HG03064 (cell line): ENCODE data around the gene EYS.
"Not testable (repeated sequence)": the region's sequence is repeated elsewhere in the genome, so short reads cannot be mapped to it uniquely, and the experiment has no call there.

Source experiments
- ATAC-seq: cut with Tn5 transposase; IDR thresholded peaks from one replicate; pipeline ENCODE4 v1.9.1; 2021; ENCODE audit warnings: low read depth; ENCODE audit not compliant: unreplicated experiment

The EYS gene

GRCh38 chr6:63821442-63821841 lies 1885.6 kb downstream of the EYS start:
- no peak for ATAC-seq

- ATAC-seq = no peak
Observed at GRCh38 chr6:63819831-63820230, 1887.2 kb downstream of the EYS start.

- no peak for ATAC-seq
Observed at GRCh38 chr6:63817492-63818050, 1889.5 kb downstream of the EYS start.

GRCh38 chr6:63816982-63817436 lies 1890.0 kb downstream of the EYS start:
- no peak for ATAC-seq

- no peak for ATAC-seq
Observed at GRCh38 chr6:63816401-63816981, 1890.5 kb downstream of the EYS start.

GRCh38 chr6:63814459-63814858 lies 1892.6 kb downstream of the EYS start:
- ATAC-seq = no peak

- no peak for ATAC-seq
Observed at GRCh38 chr6:63813566-63814120, 1893.4 kb downstream of the EYS start.

GRCh38 chr6:63808576-63808975 lies 1898.5 kb downstream of the EYS start:
- no peak for ATAC-seq

- no peak for ATAC-seq
Observed at GRCh38 chr6:63807056-63807455, 1900.0 kb downstream of the EYS start.

GRCh38 chr6:63806573-63806913 lies 1900.5 kb downstream of the EYS start:
- no peak for ATAC-seq

- ATAC-seq = no peak
Observed at GRCh38 chr6:63805808-63806572, 1901.0 kb downstream of the EYS start.

- ATAC-seq = no peak
Observed at GRCh38 chr6:63805345-63805744, 1901.7 kb downstream of the EYS start.

GRCh38 chr6:63804381-63804956 lies 1902.6 kb downstream of the EYS start:
- ATAC-seq = no peak

GRCh38 chr6:63803371-63803770 lies 1903.7 kb downstream of the EYS start:
- no peak for ATAC-seq

GRCh38 chr6:63802606-63803206 lies 1904.3 kb downstream of the EYS start:
- no peak for ATAC-seq

GRCh38 chr6:63800386-63800785 lies 1906.6 kb downstream of the EYS start:
- not testable (repeated sequence) for ATAC-seq

- ATAC-seq = no peak
Observed at GRCh38 chr6:63799813-63800212, 1907.2 kb downstream of the EYS start.

- no peak for ATAC-seq
Observed at GRCh38 chr6:63799313-63799712, 1907.7 kb downstream of the EYS start.

GRCh38 chr6:63798378-63798777 lies 1908.6 kb downstream of the EYS start:
- no peak for ATAC-seq

GRCh38 chr6:63797721-63798120 lies 1909.3 kb downstream of the EYS start:
- no peak for ATAC-seq

GRCh38 chr6:63795826-63796225 lies 1911.2 kb downstream of the EYS start:
- no peak for ATAC-seq
